K562 (cell line): ENCODE results near the gene FEN1. TPM values are rescaled to one million over a fixed set of nuclear protein-coding genes. Genes with fewer than 3 reads are reported as not detected.

Experiments
- ATF3 ChIP-seq, 2 experiments: fragments of 450-650 bp in 1 of 2; sonication (generic) in 1 of 2; formaldehyde crosslinking in 1 of 2; IDR thresholded peaks in 1 of 2; conservative IDR thresholded peaks in 1 of 2; 2 replicates each; pipeline versions ENCODE4 v1.6.1 to v1.8.1; 2016 to 2023; ENCODE audit warnings: mild to moderate bottlenecking in 2 of 2, moderate library complexity in 2 of 2, inconsistent platforms in 1 of 2, missing genetic modification reagents in 1 of 2
- BCOR ChIP-seq: fragments of 450-650 bp; IDR thresholded peaks from 2 replicates; pipeline ENCODE4 v1.6.1; 2016
- CEBPG ChIP-seq, 3 experiments: fragments of 200-800 bp in 1 of 3; sonication (Bioruptor generic) in 1 of 3; sonication (generic) in 1 of 3; formaldehyde crosslinking in 1 of 3; IDR thresholded peaks in 2 of 3; conservative IDR thresholded peaks in 1 of 3; 2 replicates each; pipeline versions ENCODE4 v1.6.1 to v1.8.0; 2016 to 2022; ENCODE audit warnings: missing compliant biosample characterization in 2 of 3, missing genetic modification characterization in 2 of 3, mild to moderate bottlenecking in 1 of 3, missing genetic modification reagents in 1 of 3
- ELF1 ChIP-seq: fragments of 200-800 bp; sonication (Bioruptor generic); IDR thresholded peaks from 2 replicates; pipeline ENCODE4 v1.6.1; 2016; ENCODE audit warnings: missing genetic modification characterization, missing compliant biosample characterization
- ELK1 ChIP-seq: sonication (generic); formaldehyde crosslinking; IDR thresholded peaks from 2 replicates; pipeline ENCODE4 v1.8.1; 2022; ENCODE audit warnings: missing genetic modification reagents
- HSF4 ChIP-seq: fragments of 250-450 bp; sonication (Bioruptor Pico); IDR thresholded peaks from 2 replicates; pipeline ENCODE4 v2.1.2; 2022; ENCODE audit warnings: mild to moderate bottlenecking, moderate library complexity, borderline replicate concordance
- MAFF ChIP-seq: IDR thresholded peaks from 2 replicates; pipeline ENCODE4 v1.6.1; 2012; ENCODE audit warnings: low read length, improper control_type of control experiment
- NCOA1 ChIP-seq: fragments of 450-650 bp; IDR thresholded peaks from 2 replicates; pipeline ENCODE4 v1.6.1; 2016; ENCODE audit warnings: low read depth
- NR2F6 ChIP-seq: fragments of 450-650 bp; formaldehyde crosslinking; IDR thresholded peaks from 2 replicates; pipeline ENCODE4 v1.4.0; 2020; ENCODE audit warnings: mild to moderate bottlenecking
- TFE3 ChIP-seq: fragments of 450-650 bp; formaldehyde crosslinking; IDR thresholded peaks from 2 replicates; pipeline ENCODE4 v1.4.0; 2020; ENCODE audit warnings: mild to moderate bottlenecking, mixed read lengths
- TOE1 ChIP-seq, 2 experiments: fragments of 450-650 bp in 1 of 2; sonication (generic) in 1 of 2; formaldehyde crosslinking in 1 of 2; IDR thresholded peaks; 2 replicates each; pipeline versions ENCODE4 v1.7.1 to v1.8.0; 2016 to 2022; ENCODE audit warnings: borderline replicate concordance in 2 of 2, mild to moderate bottlenecking in 2 of 2, antibody characterized with exemption in 1 of 2, inconsistent platforms in 1 of 2, low read depth in 1 of 2, missing genetic modification reagents in 1 of 2, moderate library complexity in 1 of 2
- YY1 ChIP-seq, 3 experiments: IDR thresholded peaks; 2 replicates each; pipeline ENCODE4 v1.6.1; 2011; ENCODE audit warnings: low read length in 2 of 3, mild to moderate bottlenecking in 2 of 3, moderate library complexity in 2 of 3, borderline replicate concordance in 1 of 3, control low read depth in 1 of 3, low read depth in 1 of 3; ENCODE audit not compliant: insufficient read depth in 3 of 3, insufficient replicate concordance in 2 of 3, control insufficient read depth in 1 of 3, insufficient read length in 1 of 3; ENCODE audit errors: extremely low read depth in 1 of 3
- ZNF3 ChIP-seq: fragments of 250-450 bp; sonication (Bioruptor Pico); IDR thresholded peaks from 2 replicates; pipeline ENCODE4 v1.5.0; 2021; ENCODE audit warnings: mild to moderate bottlenecking, moderate library complexity
- ZNF384 ChIP-seq: IDR thresholded peaks from 2 replicates; pipeline ENCODE4 v1.6.1; 2012; ENCODE audit warnings: low read depth, low read length, improper control_type of control experiment
- ZNF609 ChIP-seq: sonication (generic); formaldehyde crosslinking; IDR thresholded peaks from 2 replicates; pipeline ENCODE4 v1.8.1; 2023; ENCODE audit warnings: missing genetic modification reagents, mild to moderate bottlenecking, borderline replicate concordance
- ZNF780A ChIP-seq: fragments of 250-450 bp; sonication (Bioruptor Pico); IDR thresholded peaks from 2 replicates; pipeline ENCODE4 v1.5.0; 2021; ENCODE audit warnings: mild to moderate bottlenecking
- polyA plus RNA-seq, 8 experiments: library from polyadenylated mRNA; depleted of rRNA in 4 of 8; stranded (reverse) in 5 of 8; unstranded in 3 of 8; fragments of >200 nt; fragmentation: Nextera tagmentation in 2 of 8; fragmentation: Illumina TruSeq in 1 of 8; extraction: Ambion mirVana in 2 of 8; extraction: Trizol in 1 of 8; gene quantifications; 2 replicates each; pipeline versions ENCODE4 v1.2.1 to v1.2.3, GENCODE V29; 2011 to 2014; ENCODE audit warnings: inconsistent platforms in 1 of 8, missing spikeins in 1 of 8
- total RNA-seq, 7 experiments: library from RNA; depleted of rRNA in 6 of 7; stranded (reverse); fragments of >200 nt in 6 of 7; fragmentation: Illumina TruSeq in 2 of 7; extraction: Trizol in 2 of 7; gene quantifications; 2 replicates each; pipeline versions ENCODE4 v1.2.1 to v1.2.3, GENCODE V29; 2011 to 2021; ENCODE audit warnings: low replicate concordance in 1 of 7

The FEN1 gene
- total and polyA plus RNA-seq, 9 of the 15 experiments (the other 6 are each of a cell fraction or from before 2014, with no cell fraction given) = 58.1 to 156 (median 137) TPM

- TF ChIP-seq ZNF609 (CRISPR knock-in tag) (peak; percentile 93), TFE3 (CRISPR knock-in tag) (peak; percentile 99), MAFF (no peak), TOE1 (IDR thresholded peaks at IDR 0.05; ENCODE audit: borderline replicate concordance) (peak; percentile 100), TOE1 (CRISPR knock-in tag; IDR thresholded peaks at IDR 0.05; ENCODE audit: borderline replicate concordance, low read depth) (no peak), NR2F6 (no peak), ATF3 (IDR thresholded peaks at IDR 0.05) (peak; percentile 51), ATF3 (CRISPR knock-in tag; conservative IDR thresholded peaks at IDR 0.05) (0 out of 2 replicates have a peak, but pooled peaks have one; percentile 16), HSF4 (CRISPR knock-in tag) (no peak), ZNF384 (no peak), ZNF3 (CRISPR knock-in tag) (no peak), ZNF780A (CRISPR knock-in tag) (no peak), CEBPG (CRISPR knock-in tag; IDR thresholded peaks at IDR 0.05) (0 out of 2 replicates have a peak, but pooled peaks have one; percentile 19), CEBPG (tag; conservative IDR thresholded peaks at IDR 0.05 in 1 of 2, IDR thresholded peaks at IDR 0.05 in 1 of 2) (no peak), YY1 (IDR thresholded peaks at IDR 0.05; ENCODE audit: borderline replicate concordance in 1 of 3, control insufficient read depth in 1 of 3, extremely low read depth in 1 of 3, insufficient read depth in 3 of 3, insufficient read length in 1 of 3, insufficient replicate concordance in 2 of 3, low read depth in 1 of 3, low read length in 2 of 3) (peak in 2 of 3 experiments; percentile 73 to 88), ELF1 (tag) (peak; percentile 96), NCOA1 (peak; percentile 77; the same call in 1 of the 2 replicates), BCOR (no peak), ELK1 (CRISPR knock-in tag) (no peak)
Measured at GRCh38 chr11:61792310-61793082, at the start of gene FEN1, which contains the start of gene TMEM258 (continued).
